Esophagus squamous epithelium (tissue), 5 donors: Measurements from ENCODE around the gene MYL11. TPM values are rescaled to one million over a fixed set of nuclear protein-coding genes. Genes with fewer than 3 reads are reported as not detected.

ENCODE experiments used
- DNase-seq: peaks from one replicate; lab custom pipeline; 2025; lab: John Stamatoyannopoulos, UW
- H3K27ac ChIP-seq, 4 donors: fragments of 200-600 bp; sonication (generic); one replicate each; pipeline ENCODE4 v1.5.1; 2016 to 2019; ENCODE audit warnings: mild to moderate bottlenecking in 1 of 4
- H3K27me3 ChIP-seq, 4 donors: fragments of 200-600 bp; sonication (generic); 1 replicate in 3 of 4; 2 replicates in 1 of 4; pipeline versions ENCODE4 v1.5.1 to v1.6.0; 2017 to 2021; ENCODE audit warnings: antibody characterized with exemption in 1 of 4
- H3K36me3 ChIP-seq, 3 donors: fragments of 200-600 bp; sonication (generic); one replicate each; pipeline ENCODE4 v1.5.1; 2016 to 2019
- H3K4me1 ChIP-seq, 3 donors: fragments of 200-600 bp; sonication (generic); one replicate each; pipeline ENCODE4 v1.5.1; 2017 to 2019
- H3K4me3 ChIP-seq, 4 donors: fragments of 200-600 bp; sonication (generic); 1 replicate in 3 of 4; 2 replicates in 1 of 4; pipeline ENCODE4 v1.5.1; 2016 to 2019; ENCODE audit warnings: mild to moderate bottlenecking in 2 of 4, moderate library complexity in 1 of 4
- H3K9me3 ChIP-seq, 3 donors: fragments of 200-600 bp; sonication (generic); one replicate each; pipeline ENCODE4 v1.5.1; 2016 to 2019
- CTCF ChIP-seq, 6 experiments: fragments of 450-650 bp in 4 of 6; fragments of 200-600 bp in 2 of 6; sonication (generic) in 2 of 6; IDR thresholded peaks; one replicate each; pipeline ENCODE4 v1.5.1; 2016 to 2019; ENCODE audit warnings: antibody characterized with exemption in 6 of 6, mild to moderate bottlenecking in 4 of 6, moderate library complexity in 4 of 6
- POLR2A ChIP-seq, 4 donors: fragments of 450-650 bp; IDR thresholded peaks; one replicate each; pipeline ENCODE4 v1.6.1; 2017; ENCODE audit warnings: antibody characterized with exemption in 4 of 4, mild to moderate bottlenecking in 4 of 4, moderate library complexity in 3 of 4
- WGBS, 2 donors: methylation state at CpG; one replicate each; pipeline ENCODE4 v1.1.5; 2018; 5-methylcytosine and 5-hydroxymethylcytosine counted together
- intact Hi-C: fragments of 100-400 bp; cut with DNase I; formaldehyde crosslinking; loops from one replicate; pipeline ENCODE4 v1.15.0; 2022
- total RNA-seq, 4 donors: library from RNA; depleted of rRNA; stranded (reverse); fragments of >200 nt; gene quantifications; one replicate each; pipeline ENCODE4 v1.1.0, GENCODE V29; 2016
- donor health status: DM: yes; HTN: yes; CAD: no.

Gene MYL11
- total RNA-seq, 4 donors from 2014 or later = not detected

GRCh38 chr16:30351586-30352419 is 22.8 kb upstream of the MYL11 start:
- TF ChIP-seq CTCF (IDR thresholded peaks at IDR 0.05) = no peak
- TF ChIP-seq POLR2A (IDR thresholded peaks at IDR 0.05) = no peak
- intact Hi-C loops = no loop called here
- H3K9me3 ChIP-seq = no peaks in the 10 kb centered on the region
- no peak for DNase-seq
- H3K4me3 ChIP-seq = no peak overlapping the region
- peaks cover 10 to 45% (median 12%) of the 10 kb centered on the region in 3 donors for H3K36me3 ChIP-seq
- H3K27me3 ChIP-seq = no peaks in the 10 kb centered on the region
- H3K27ac ChIP-seq = peak overlapping the region; percentile 63 to 98 (median 86)
- 25 to 44% methylated on average over 7 to 8 of the region's 11 CpGs for WGBS, 2 donors
- H3K4me1 ChIP-seq = peaks cover 37 to 55% (median 39%) of the 10 kb centered on the region in 3 donors

GRCh38 chr16:30352488-30353401 is 21.9 kb upstream of the MYL11 start:
- intact Hi-C loops = no loop called here
- TF ChIP-seq POLR2A (IDR thresholded peaks at IDR 0.05) = no peak
- peak in 1 of 6 experiments; percentile 17 for TF ChIP-seq CTCF (IDR thresholded peaks at IDR 0.05)
- no peak for DNase-seq
- no peaks in the 10 kb centered on the region for H3K9me3 ChIP-seq
- H3K4me1 ChIP-seq = peaks cover 38 to 64% (median 39%) of the 10 kb centered on the region in 3 donors
- peaks cover 14 to 54% (median 14%) of the 10 kb centered on the region in 3 donors for H3K36me3 ChIP-seq
- no peaks in the 10 kb centered on the region for H3K27me3 ChIP-seq
- H3K4me3 ChIP-seq = no peak overlapping the region
- 85 to 88% methylated on average over 14 of the region's 14 CpGs for WGBS, 2 donors
- H3K27ac ChIP-seq = peak overlapping the region; percentile 63 to 98 (median 98)

DNA sequence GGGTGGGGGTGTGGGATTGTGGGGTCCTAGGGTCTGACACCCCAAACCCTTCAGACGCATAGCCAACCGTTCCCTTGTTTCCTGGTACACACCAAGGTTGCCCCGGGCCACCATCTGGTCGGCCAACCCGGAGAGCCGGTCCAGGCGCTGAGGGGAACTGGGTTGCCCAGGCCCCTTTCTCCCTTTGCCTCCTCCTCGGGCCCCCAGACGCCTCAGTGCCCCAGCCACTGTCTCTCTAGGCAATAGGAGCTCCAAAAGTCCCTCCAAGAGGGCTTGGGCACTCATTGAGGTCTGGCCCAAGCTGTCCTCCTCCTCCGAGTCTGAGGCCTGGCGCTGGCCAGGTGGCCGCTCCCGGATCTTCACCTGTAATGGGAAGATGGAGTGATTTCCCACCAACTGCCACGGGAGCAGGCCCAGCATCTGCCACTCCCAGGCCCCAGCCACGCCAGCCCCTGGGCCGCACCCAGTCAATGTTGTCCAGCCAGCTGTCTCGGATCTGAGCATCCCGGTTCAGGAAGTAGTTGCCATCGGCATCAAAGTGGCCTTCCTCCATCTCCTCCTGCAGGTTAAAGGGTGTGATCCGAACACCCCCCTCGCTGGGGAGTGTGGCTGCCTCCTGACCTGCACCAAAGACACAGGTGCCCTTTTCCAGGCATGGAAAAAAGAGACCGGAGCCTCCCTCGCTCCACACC is 21.0 kb upstream of the MYL11 start:
- no peak for DNase-seq
- 75 to 95% methylated on average over 10 to 19 of the region's 23 CpGs for WGBS, 2 donors
- no peaks in the 10 kb centered on the region for H3K27me3 ChIP-seq
- no peaks in the 10 kb centered on the region for H3K9me3 ChIP-seq
- TF ChIP-seq POLR2A (IDR thresholded peaks at IDR 0.05) (no peak), CTCF (IDR thresholded peaks at IDR 0.05) (no peak)
- intact Hi-C loops = no loop called here
- peak overlapping the region; percentile 90 to 98 (median 98) for H3K27ac ChIP-seq
- peaks cover 22 to 62% (median 23%) of the 10 kb centered on the region in 3 donors for H3K36me3 ChIP-seq
- H3K4me3 ChIP-seq = peak overlapping the region in 1 of 4 donors; percentile 89
- peaks cover 38 to 65% (median 39%) of the 10 kb centered on the region in 3 donors for H3K4me1 ChIP-seq

DNA sequence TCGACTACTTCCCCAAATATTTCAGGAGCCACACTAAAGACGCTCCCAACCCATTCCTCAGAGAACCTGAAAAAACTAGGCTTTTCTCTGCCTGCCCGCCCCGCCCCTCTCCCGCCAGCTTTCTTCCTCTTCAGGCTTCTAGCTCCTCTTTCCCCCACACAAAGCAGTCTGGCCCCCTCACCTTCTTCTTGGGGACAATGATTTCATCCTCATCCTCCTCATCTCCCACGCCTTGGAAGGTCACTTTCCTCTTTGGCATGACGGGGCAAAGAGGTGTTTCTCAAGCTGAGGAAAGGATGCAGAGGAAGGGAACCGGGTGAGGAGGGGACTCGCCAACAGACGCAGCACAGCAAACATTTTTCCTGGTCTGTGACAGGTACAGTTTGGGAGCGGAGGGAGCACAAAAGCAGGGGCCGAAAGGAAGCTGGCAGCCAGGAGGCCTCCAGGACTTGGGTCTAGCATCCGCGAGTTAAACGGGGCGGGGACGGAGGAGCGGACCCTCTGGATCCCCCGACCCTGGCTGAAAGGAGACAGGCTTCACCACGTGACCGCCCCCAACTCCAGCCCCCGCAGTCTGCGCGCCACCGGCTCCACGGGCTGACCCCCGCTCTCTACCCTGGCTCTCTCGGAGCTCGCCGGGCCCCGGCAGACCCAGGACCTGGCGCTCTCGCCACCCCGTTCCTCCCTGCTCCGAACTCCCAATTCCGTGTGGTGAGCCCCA is 20.0 kb upstream of the MYL11 start:
- WGBS, 2 donors = 5 to 7% methylated on average over 9 to 12 of the region's 36 CpGs
- no peaks in the 10 kb centered on the region for H3K27me3 ChIP-seq
- peaks cover 38 to 71% (median 39%) of the 10 kb centered on the region in 3 donors for H3K4me1 ChIP-seq
- TF ChIP-seq POLR2A (IDR thresholded peaks at IDR 0.05) = no peak
- no peak for TF ChIP-seq CTCF (IDR thresholded peaks at IDR 0.05)
- H3K4me3 ChIP-seq = peak overlapping the region; percentile 67 to 99 (median 90)
- no peaks in the 10 kb centered on the region for H3K9me3 ChIP-seq
- no peak for DNase-seq
- H3K36me3 ChIP-seq = peaks cover 31 to 72% (median 32%) of the 10 kb centered on the region in 3 donors
- H3K27ac ChIP-seq = peak overlapping the region; percentile 90 to 98 (median 98)
- intact Hi-C loops = no loop called here
